Measurements from ENCODE around the gene S100A9. TPM values are rescaled to one million over a fixed set of nuclear protein-coding genes. Genes with fewer than 3 reads are reported as not detected.

Gene S100A9
- polyA plus RNA-seq, 3 donors, result 20,498 to 43,602 (median 40,800) TPM

- DNase-seq, result no peak
- H3K27ac Mint-ChIP-seq, result peak overlapping the region; percentile 96 to 99 (median 97)
- H3K9ac ChIP-seq (ENCODE audit: insufficient read depth, low read length, poor library complexity, severe bottlenecking), result peak overlapping the region; percentile 69
- peaks cover 78% of the 10 kb centered on the region for H3K4me1 Mint-ChIP-seq
- no peaks in the 10 kb centered on the region for H3K9me3 ChIP-seq (replicated peaks in 1 of 2; ENCODE audit: control insufficient read depth in 1 of 2, insufficient read depth in 1 of 2, low read length in 2 of 2)
- peaks cover 22 to 32% of the 10 kb centered on the region in 2 donors for H3K36me3 ChIP-seq (replicated peaks in 1 of 2; ENCODE audit: control insufficient read depth in 1 of 2, insufficient read depth in 2 of 2, low read length in 2 of 2)
- peaks cover 0 to 3% (median 0%) of the 10 kb centered on the region in 3 donors for H3K27me3 Mint-ChIP-seq (ENCODE audit: low read depth in 3 of 3)
- no peak for TF ChIP-seq CTCF (IDR thresholded peaks at IDR 0.05)
- H3K4me1 ChIP-seq (ENCODE audit: control insufficient read depth in 1 of 2, insufficient read depth in 2 of 2, low read length in 2 of 2), result peaks cover 63 to 84% of the 10 kb centered on the region in 2 donors
- WGBS (ENCODE audit: insufficient coverage), result 69% methylated on average over 2 of the region's 3 CpGs
- peak overlapping the region; percentile 96 for H3K4me2 ChIP-seq (replicated peaks; ENCODE audit: extremely low read depth, low read length, poor library complexity, severe bottlenecking)
- no peak overlapping the region for H2AFZ ChIP-seq (ENCODE audit: insufficient read depth, low read depth, low read length, poor library complexity, severe bottlenecking)
- H3K9me3 Mint-ChIP-seq, result peaks cover 0 to 6% (median 2%) of the 10 kb centered on the region in 7 donors
- peak overlapping the region; percentile 97 to 100 for H3K4me3 Mint-ChIP-seq
- H4K20me1 ChIP-seq (ENCODE audit: insufficient read depth, low read length), result peaks cover 43% of the 10 kb centered on the region
- no peaks in the 10 kb centered on the region for H3K27me3 ChIP-seq (ENCODE audit: control insufficient read depth in 2 of 2, insufficient read depth in 2 of 2, low read length in 2 of 2)
- peaks cover 58% of the 10 kb centered on the region for H3K79me2 ChIP-seq (ENCODE audit: insufficient read depth, low read length)
- peak overlapping the region; percentile 66 to 97 (median 92) for H3K4me3 ChIP-seq (replicated peaks in 1 of 3; ENCODE audit: low read depth in 2 of 3, low read length in 3 of 3)
- intact Hi-C loops (cut with micrococcal nuclease), result no loop called here
- peaks cover 27 to 42% of the 10 kb centered on the region in 2 donors for H3K36me3 Mint-ChIP-seq
- H3K27ac ChIP-seq (ENCODE audit: low read depth in 1 of 2, low read length in 2 of 2), result peak overlapping the region; percentile 82 to 85
Measured at GRCh38 chr1:153358691-153358975, 979 bp downstream of the S100A9 start.

- no peaks in the 10 kb centered on the region for H3K9me3 ChIP-seq (replicated peaks in 1 of 2; ENCODE audit: control insufficient read depth in 1 of 2, insufficient read depth in 1 of 2, low read length in 2 of 2)
- no peak overlapping the region for H2AFZ ChIP-seq (ENCODE audit: insufficient read depth, low read depth, low read length, poor library complexity, severe bottlenecking)
- H3K9me3 Mint-ChIP-seq, result peaks cover 0 to 6% (median 2%) of the 10 kb centered on the region in 7 donors
- H3K4me1 Mint-ChIP-seq, result peaks cover 84% of the 10 kb centered on the region
- H4K20me1 ChIP-seq (ENCODE audit: insufficient read depth, low read length), result peaks cover 43% of the 10 kb centered on the region
- H3K9ac ChIP-seq (ENCODE audit: insufficient read depth, low read length, poor library complexity, severe bottlenecking), result peak overlapping the region; percentile 69
- peaks cover 0 to 3% (median 0%) of the 10 kb centered on the region in 3 donors for H3K27me3 Mint-ChIP-seq (ENCODE audit: low read depth in 3 of 3)
- H3K27ac ChIP-seq (ENCODE audit: low read depth in 1 of 2, low read length in 2 of 2), result peak overlapping the region; percentile 82 to 85
- no CpG with 5 or more reads among the region's 6 CpGs for WGBS (ENCODE audit: insufficient coverage)
- intact Hi-C loops (cut with micrococcal nuclease), result no loop called here
- DNase-seq, result no peak
- peaks cover 27 to 42% of the 10 kb centered on the region in 2 donors for H3K36me3 Mint-ChIP-seq
- no peaks in the 10 kb centered on the region for H3K27me3 ChIP-seq (ENCODE audit: control insufficient read depth in 2 of 2, insufficient read depth in 2 of 2, low read length in 2 of 2)
- H3K27ac Mint-ChIP-seq, result peak overlapping the region; percentile 96 to 99 (median 97)
- peaks cover 22 to 32% of the 10 kb centered on the region in 2 donors for H3K36me3 ChIP-seq (replicated peaks in 1 of 2; ENCODE audit: control insufficient read depth in 1 of 2, insufficient read depth in 2 of 2, low read length in 2 of 2)
- H3K4me1 ChIP-seq (ENCODE audit: control insufficient read depth in 1 of 2, insufficient read depth in 2 of 2, low read length in 2 of 2), result peaks cover 70 to 90% of the 10 kb centered on the region in 2 donors
- H3K4me3 Mint-ChIP-seq, result peak overlapping the region; percentile 97 to 100
- peak overlapping the region; percentile 66 to 97 (median 92) for H3K4me3 ChIP-seq (replicated peaks in 1 of 3; ENCODE audit: low read depth in 2 of 3, low read length in 3 of 3)
- H3K79me2 ChIP-seq (ENCODE audit: insufficient read depth, low read length), result peaks cover 64% of the 10 kb centered on the region
- TF ChIP-seq CTCF (IDR thresholded peaks at IDR 0.05), result no peak
- H3K4me2 ChIP-seq (replicated peaks; ENCODE audit: extremely low read depth, low read length, poor library complexity, severe bottlenecking), result peak overlapping the region; percentile 96
Measured at GRCh38 chr1:153359241-153359640, 1.6 kb downstream of the S100A9 start.
